Suprapubic skin (tissue), 3 donors: ENCODE measurements around the gene ADCY5.

ENCODE experiments used
- CTCF ChIP-seq, 2 donors: fragments of 200-600 bp in 1 of 2; fragments of 450-650 bp in 1 of 2; sonication (generic) in 1 of 2; IDR thresholded peaks; one replicate each; pipeline ENCODE4 v1.5.1; 2016 to 2019; ENCODE audit warnings: antibody characterized with exemption in 2 of 2, mild to moderate bottlenecking in 1 of 2, moderate library complexity in 1 of 2
- POLR2A ChIP-seq, 2 donors: fragments of 450-650 bp; IDR thresholded peaks; one replicate each; pipeline ENCODE4 v1.6.1; 2017; ENCODE audit warnings: antibody characterized with exemption in 2 of 2, mild to moderate bottlenecking in 2 of 2, moderate library complexity in 2 of 2

- no peak for TF ChIP-seq POLR2A (IDR thresholded peaks at IDR 0.05)
- no peak for TF ChIP-seq CTCF (IDR thresholded peaks at IDR 0.05)
Observed at GRCh38 chr3:123421353-123422174, 27.3 kb downstream of the ADCY5 start.
